HG02759 (cell line): ENCODE measurements around the gene ZDHHC14.
"Not testable (repeated sequence)": the region's sequence is repeated elsewhere in the genome, so short reads cannot be mapped to it uniquely, and the experiment has no call there.

Experiments
- ATAC-seq: cut with Tn5 transposase; IDR thresholded peaks from one replicate; pipeline ENCODE4 v1.9.1; 2021; ENCODE audit warnings: mild to moderate bottlenecking, moderate library complexity; ENCODE audit not compliant: unreplicated experiment

ZDHHC14 gene

GRCh38 chr6:157380779-157381561, at the start of gene ZDHHC14:
ZDHHC14 (plus strand) TSS chr6:157381190.
- peak; percentile 76 for ATAC-seq

- ATAC-seq: no peak
Observed at GRCh38 chr6:157332813-157333212, 48.2 kb upstream of the ZDHHC14 start.

- ATAC-seq: no peak
Observed at GRCh38 chr6:157333537-157333936, 47.5 kb upstream of the ZDHHC14 start.

GRCh38 chr6:157333956-157334355, 47.0 kb upstream of the ZDHHC14 start:
- no peak for ATAC-seq

- ATAC-seq: no peak
Observed at GRCh38 chr6:157335829-157336228, 45.2 kb upstream of the ZDHHC14 start.

- not testable (repeated sequence) for ATAC-seq
Observed at GRCh38 chr6:157337276-157337675, 43.7 kb upstream of the ZDHHC14 start.

GRCh38 chr6:157337751-157338150, 43.2 kb upstream of the ZDHHC14 start:
- no peak for ATAC-seq

- no peak for ATAC-seq
Observed at GRCh38 chr6:157339432-157339831, 41.6 kb upstream of the ZDHHC14 start.

GRCh38 chr6:157343732-157344131, 37.3 kb upstream of the ZDHHC14 start:
- no peak for ATAC-seq

- no peak for ATAC-seq
Observed at GRCh38 chr6:157346373-157346772, 34.6 kb upstream of the ZDHHC14 start.

GRCh38 chr6:157358287-157358686, 22.7 kb upstream of the ZDHHC14 start:
- ATAC-seq: no peak

- no peak for ATAC-seq
Observed at GRCh38 chr6:157361886-157362285, 19.1 kb upstream of the ZDHHC14 start.

GRCh38 chr6:157364705-157365104, 16.3 kb upstream of the ZDHHC14 start:
- no peak for ATAC-seq

- no peak for ATAC-seq
Observed at GRCh38 chr6:157366648-157367047, 14.3 kb upstream of the ZDHHC14 start.

- ATAC-seq: no peak
Observed at GRCh38 chr6:157368359-157369049, 12.5 kb upstream of the ZDHHC14 start.

- no peak for ATAC-seq
Observed at GRCh38 chr6:157370755-157371154, 10.2 kb upstream of the ZDHHC14 start.

- no peak for ATAC-seq
Observed at GRCh38 chr6:157372501-157373280, 8.3 kb upstream of the ZDHHC14 start.

- ATAC-seq: no peak
Observed at GRCh38 chr6:157374889-157375443, 6.0 kb upstream of the ZDHHC14 start.

GRCh38 chr6:157376241-157376640, 4.7 kb upstream of the ZDHHC14 start:
- no peak for ATAC-seq

GRCh38 chr6:157376706-157377230, 4.2 kb upstream of the ZDHHC14 start:
- ATAC-seq: no peak
